ENCODE results near the gene LHB.
"Not testable (repeated sequence)": the region's sequence is repeated elsewhere in the genome, so short reads cannot be mapped to it uniquely, and the experiment has no call there.

Gene LHB

GRCh38 chr19:49059053-49059452 is 42.2 kb upstream of the LHB start:
- no peak for DNase-seq (ENCODE audit: low read depth)
- no peak for TF ChIP-seq CTCF (conservative IDR thresholded peaks at IDR 0.05; ENCODE audit: low read depth, low read length)
- no peak overlapping the region for H3K4me3 ChIP-seq (ENCODE audit: low read depth, low read length)

- no peak overlapping the region for H3K4me3 ChIP-seq (ENCODE audit: low read depth, low read length)
- no peak for TF ChIP-seq CTCF (conservative IDR thresholded peaks at IDR 0.05; ENCODE audit: low read depth, low read length)
- peak; percentile 66 for DNase-seq (ENCODE audit: low read depth)
Observed at GRCh38 chr19:49058562-49058961, 41.7 kb upstream of the LHB start.

DNA sequence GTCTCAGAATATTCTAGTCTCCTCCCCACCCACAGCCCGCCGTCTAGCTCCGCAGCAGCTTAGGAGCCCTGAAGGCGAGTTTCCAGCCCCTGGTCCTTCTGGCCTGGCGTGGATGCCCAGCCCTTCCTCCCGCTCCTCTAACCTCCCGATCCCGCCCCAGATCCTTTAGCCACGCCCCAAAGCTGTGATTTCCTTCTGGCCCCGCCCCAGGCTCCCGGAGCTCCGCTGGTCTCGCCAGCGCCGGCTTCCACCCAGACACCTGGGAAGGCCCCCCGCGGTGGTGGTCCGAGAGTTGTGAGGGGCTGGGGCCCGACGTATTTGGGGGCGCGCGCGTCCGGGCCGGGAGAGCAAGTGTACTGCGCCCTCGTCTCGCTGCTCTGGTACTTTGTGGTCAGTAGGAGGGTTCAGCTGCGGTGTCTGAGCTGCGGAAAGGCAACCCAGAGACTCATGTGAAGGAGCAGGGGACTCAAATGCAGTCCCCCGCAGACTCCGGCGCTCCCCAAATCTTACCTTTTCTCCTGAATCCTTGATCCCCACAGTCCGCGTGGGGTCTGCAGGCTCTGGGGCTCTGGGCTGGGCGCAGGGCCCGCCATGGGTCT is 40.8 kb upstream of the LHB start, which contains the start of gene CGB7:
Gene CGB7, minus strand, starts transcription at position 114 of the 599 bp plus-strand sequence. CDS start 2,374 bp downstream, outside the sequence.
- peak; percentile 53 for DNase-seq (ENCODE audit: low read depth)
- peak within 1 kb of the TSS; percentile 64 for H3K4me3 ChIP-seq (ENCODE audit: low read depth, low read length)
- TF ChIP-seq CTCF (conservative IDR thresholded peaks at IDR 0.05; ENCODE audit: low read depth, low read length), result no peak

DNA sequence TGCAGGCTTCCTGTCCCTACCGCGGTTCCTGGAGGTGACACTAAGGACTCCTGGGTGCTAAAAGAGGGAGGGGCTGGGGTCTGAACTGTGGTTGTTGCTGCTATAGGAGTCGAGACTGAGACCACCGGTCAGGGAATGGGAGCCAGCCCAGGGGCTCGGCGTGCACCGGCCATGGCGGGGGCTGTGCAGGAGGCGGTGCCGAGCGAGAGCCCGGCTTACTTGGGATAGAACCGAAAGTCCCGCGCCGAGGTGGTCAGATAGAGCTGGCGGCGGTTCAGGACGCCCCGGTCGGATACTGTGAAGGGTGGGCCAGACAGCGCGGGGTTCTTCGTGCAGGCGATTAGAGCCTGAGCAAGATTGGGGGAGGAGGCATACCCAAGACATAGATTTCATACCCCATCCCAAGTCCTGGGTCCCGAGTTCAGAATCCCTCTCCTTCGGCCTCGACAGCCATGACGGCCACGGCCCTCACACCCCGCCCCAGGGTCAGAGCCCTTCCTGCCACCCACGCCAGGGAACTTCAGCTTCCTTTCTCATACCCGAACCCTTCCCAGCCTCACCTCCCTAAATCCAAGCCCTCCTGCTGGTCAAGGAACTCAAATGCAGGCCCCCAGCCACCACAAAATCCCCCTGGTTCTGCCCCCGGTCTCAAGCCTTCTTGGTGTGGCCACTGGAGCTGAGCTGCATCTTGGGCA is 40.2 kb upstream of the LHB start:
- not testable (repeated sequence) for DNase-seq (ENCODE audit: low read depth)
- peak overlapping the region; percentile 64 for H3K4me3 ChIP-seq (ENCODE audit: low read depth, low read length)

DNA sequence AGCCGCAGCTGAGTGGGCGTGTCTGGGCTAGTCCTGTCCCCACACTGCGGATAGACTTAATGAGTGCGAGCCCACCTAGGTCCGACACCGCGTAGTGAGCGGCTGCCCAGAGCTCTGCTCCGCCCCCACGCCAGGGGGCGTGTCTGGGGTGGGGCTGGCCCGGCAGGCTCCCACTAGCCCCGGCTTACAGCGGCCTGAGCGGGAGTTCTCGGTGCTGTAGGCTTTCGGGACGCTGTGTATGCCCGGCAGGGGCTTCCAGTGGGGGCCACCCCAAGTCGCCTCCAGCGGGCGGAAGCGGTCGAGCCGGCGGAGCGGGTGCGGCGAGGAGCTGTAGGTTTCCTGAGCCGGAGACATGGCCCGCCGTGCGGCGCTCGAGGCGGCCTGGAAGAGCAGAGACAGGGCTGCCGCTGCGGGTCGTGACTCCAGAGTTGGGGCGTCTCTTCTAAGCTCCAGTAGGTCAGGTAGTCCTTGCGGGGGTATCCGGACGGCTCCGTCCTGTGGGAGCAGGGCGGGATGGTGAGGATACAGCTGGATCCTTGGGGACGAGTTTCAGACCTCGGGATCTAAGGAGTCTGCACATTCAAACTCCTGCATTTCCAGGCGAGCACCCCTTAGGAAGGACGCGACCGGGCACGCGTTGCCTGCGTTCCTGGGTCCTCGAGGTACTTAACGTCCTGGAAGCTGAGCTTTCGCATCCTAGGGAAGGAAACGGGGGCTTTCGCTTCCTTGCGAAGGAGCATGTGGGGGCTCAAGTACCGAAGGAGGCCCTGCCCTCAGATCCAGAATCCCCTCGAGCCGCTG is 39.4 kb upstream of the LHB start:
- peak; percentile 41 for TF ChIP-seq CTCF (conservative IDR thresholded peaks at IDR 0.05; ENCODE audit: low read depth, low read length)
- peak overlapping the region; percentile 64 for H3K4me3 ChIP-seq (ENCODE audit: low read depth, low read length)
- DNase-seq (ENCODE audit: low read depth), result peak; percentile 37

GRCh38 chr19:49050376-49051033 is 33.6 kb upstream of the LHB start:
- H3K4me3 ChIP-seq (ENCODE audit: low read depth, low read length), result not testable (repeated sequence)
- peak; percentile 42 for DNase-seq (ENCODE audit: low read depth)

GRCh38 chr19:49049834-49050233 is 32.9 kb upstream of the LHB start:
- H3K4me3 ChIP-seq (ENCODE audit: low read depth, low read length); DNase-seq (ENCODE audit: low read depth): not testable (repeated sequence)

DNA sequence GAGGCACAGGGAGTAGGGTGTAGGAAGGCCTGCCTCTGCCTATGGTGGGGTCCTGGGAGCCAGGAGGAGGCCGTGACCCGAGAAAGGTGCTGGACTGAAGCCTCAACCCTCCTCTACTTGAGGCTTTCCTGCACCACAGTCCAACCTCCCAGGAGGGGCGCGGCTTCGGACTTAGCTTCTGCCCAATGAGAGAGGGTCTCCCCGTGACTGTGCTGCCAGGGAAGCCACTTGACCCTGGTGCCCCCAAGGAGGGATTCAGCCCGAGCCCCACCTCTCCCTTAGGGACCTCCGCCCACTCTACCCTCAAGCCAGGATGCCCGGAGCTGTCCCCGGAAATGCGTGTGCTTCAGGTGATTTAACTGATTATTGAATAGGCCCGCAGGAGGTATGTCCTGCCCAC is 32.1 kb upstream of the LHB start, which contains the start of gene CGB8:
Gene CGB8, minus strand, starts transcription at position 101 of the 400 bp plus-strand sequence. CDS start 372 bp downstream, outside the sequence.
- H3K4me3 ChIP-seq (ENCODE audit: low read depth, low read length); DNase-seq (ENCODE audit: low read depth): not testable (repeated sequence)

DNA sequence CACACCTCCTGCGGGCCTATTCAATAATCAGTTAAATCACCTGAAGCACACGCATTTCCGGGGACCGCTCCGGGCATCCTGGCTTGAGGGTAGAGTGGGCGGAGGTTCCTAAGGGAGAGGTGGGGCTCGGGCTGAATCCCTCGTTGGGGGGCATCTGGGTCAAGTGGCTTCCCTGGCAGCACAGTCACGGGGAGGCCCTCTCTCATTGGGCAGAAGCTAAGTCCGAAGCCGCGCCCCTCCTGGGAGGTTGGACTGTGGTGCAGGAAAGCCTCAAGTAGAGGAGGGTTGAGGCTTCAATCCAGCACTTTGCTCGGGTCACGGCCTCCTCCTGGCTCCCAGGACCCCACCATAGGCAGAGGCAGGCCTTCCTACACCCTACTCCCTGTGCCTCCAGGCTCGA is 26.7 kb upstream of the LHB start, which contains the start of gene CGB5:
Gene CGB5, plus strand, starts transcription at position 301 of the 400 bp plus-strand sequence. CDS start 362 bp downstream, outside the sequence.
- H3K4me3 ChIP-seq (ENCODE audit: low read depth, low read length); DNase-seq (ENCODE audit: low read depth): not testable (repeated sequence)

DNA sequence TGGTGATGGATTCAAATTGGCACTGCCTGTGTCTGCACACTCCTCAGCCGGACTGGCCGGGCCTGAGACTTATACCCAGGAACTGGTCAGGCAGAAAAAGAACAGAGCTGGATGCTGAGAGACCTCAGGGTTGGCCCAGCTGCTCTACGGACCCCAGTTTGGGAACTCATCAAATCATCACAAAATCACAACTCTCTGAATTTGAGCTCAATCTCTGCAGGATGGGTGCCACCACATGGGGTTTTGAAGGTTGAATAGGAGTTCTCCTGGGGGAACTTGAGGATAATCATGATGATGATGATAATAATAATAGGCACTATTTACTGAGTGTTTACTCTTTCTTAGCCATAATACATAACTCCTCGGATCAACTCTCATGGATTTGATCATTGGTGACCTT is 25.8 kb upstream of the LHB start:
- DNase-seq (ENCODE audit: low read depth); H3K4me3 ChIP-seq (ENCODE audit: low read depth, low read length): not testable (repeated sequence)
